Stimulated activated memory B cell treated with anti-CD40 and anti-IgM and Interleukin-4, amounts not matched to agents 10 μg/mL and 1 μg/mL and 100 μg/mL, for 72 hours (primary cell): ENCODE data around the gene TOGARAM2.
A peak's percentile ranks its signal among the peaks of the same experiment; 100 is the strongest.
"Not testable (repeated sequence)": the region's sequence is repeated elsewhere in the genome, so short reads cannot be mapped to it uniquely, and the experiment has no call there.

ENCODE experiments used
- ATAC-seq: fragments of 150-1000 bp; cut with Tn5 transposase; 2 replicates; pipeline ENCODE4 v1.10.0; 2021
- H3K27ac Mint-ChIP-seq: one replicate; pipeline ENCODE4 v1.8.0; 2022; ENCODE audit warnings: mild to moderate bottlenecking, mixed read lengths
- H3K27me3 Mint-ChIP-seq: one replicate; pipeline ENCODE4 v1.8.0; 2022; ENCODE audit warnings: mixed read lengths
- H3K36me3 Mint-ChIP-seq: one replicate; pipeline ENCODE4 v1.8.0; 2022; ENCODE audit warnings: mixed read lengths
- H3K4me1 Mint-ChIP-seq: one replicate; pipeline ENCODE4 v1.8.0; 2022; ENCODE audit warnings: mixed read lengths
- H3K4me3 Mint-ChIP-seq: one replicate; pipeline ENCODE4 v1.8.0; 2022; ENCODE audit warnings: mild to moderate bottlenecking, moderate library complexity, mixed read lengths
- H3K9me3 Mint-ChIP-seq: one replicate; pipeline ENCODE4 v1.8.0; 2022; ENCODE audit warnings: mixed read lengths

Gene TOGARAM2

GRCh38 chr2:29074411-29074810 is 93.3 kb downstream of the TOGARAM2 start, which contains the start of gene PCARE:
Gene PCARE (minus strand): TSS chr2:29074523. CDS start chr2:29074261, 262 bp downstream.
- Mint-ChIP-seq H3K36me3 (no peaks in the 10 kb centered on the region), H3K9me3 (peaks cover 5% of the 10 kb centered on the region), H3K27ac (no peak within 1 kb of the TSS), H3K27me3 (no peaks in the 10 kb centered on the region), H3K4me1 (peaks cover 10% of the 10 kb centered on the region), H3K4me3 (no peak within 1 kb of the TSS)
- ATAC-seq, result no peak

- H3K9me3 Mint-ChIP-seq, result peaks cover 8% of the 10 kb centered on the region
- H3K4me1 Mint-ChIP-seq, result peaks cover 10% of the 10 kb centered on the region
- no peak overlapping the region for H3K27ac Mint-ChIP-seq
- no peaks in the 10 kb centered on the region for H3K36me3 Mint-ChIP-seq
- H3K27me3 Mint-ChIP-seq, result no peaks in the 10 kb centered on the region
- ATAC-seq, result no peak
- no peak overlapping the region for H3K4me3 Mint-ChIP-seq
These were observed 95.0 kb downstream of the TOGARAM2 start for GRCh38 chr2:29075894-29076705.

- Mint-ChIP-seq H3K4me3 (no peak overlapping the region), H3K9me3 (peaks cover 8% of the 10 kb centered on the region), H3K27me3 (no peaks in the 10 kb centered on the region), H3K27ac (no peak overlapping the region), H3K4me1 (no peaks in the 10 kb centered on the region), H3K36me3 (no peaks in the 10 kb centered on the region)
- ATAC-seq, result no peak
These were observed 98.8 kb downstream of the TOGARAM2 start for GRCh38 chr2:29079887-29080286.

GRCh38 chr2:29080886-29081743 is 100.0 kb downstream of the TOGARAM2 start:
- Mint-ChIP-seq H3K36me3 (no peaks in the 10 kb centered on the region), H3K27ac (no peak overlapping the region), H3K27me3 (no peaks in the 10 kb centered on the region), H3K4me3 (no peak overlapping the region), H3K9me3 (peaks cover 8% of the 10 kb centered on the region), H3K4me1 (no peaks in the 10 kb centered on the region)
- ATAC-seq, result no peak

- peaks cover 3% of the 10 kb centered on the region for H3K9me3 Mint-ChIP-seq
- peak; percentile 27 for ATAC-seq
- no peak overlapping the region for H3K4me3 Mint-ChIP-seq
- H3K27ac Mint-ChIP-seq, result no peak overlapping the region
- H3K27me3 Mint-ChIP-seq, result no peaks in the 10 kb centered on the region
- H3K4me1 Mint-ChIP-seq, result no peaks in the 10 kb centered on the region
- H3K36me3 Mint-ChIP-seq, result no peaks in the 10 kb centered on the region
These were observed 101.9 kb downstream of the TOGARAM2 start for GRCh38 chr2:29082804-29083495.

- H3K27me3 Mint-ChIP-seq, result no peaks in the 10 kb centered on the region
- no peak overlapping the region for H3K27ac Mint-ChIP-seq
- peaks cover 3% of the 10 kb centered on the region for H3K9me3 Mint-ChIP-seq
- H3K4me1 Mint-ChIP-seq, result no peaks in the 10 kb centered on the region
- ATAC-seq, result no peak
- no peak overlapping the region for H3K4me3 Mint-ChIP-seq
- H3K36me3 Mint-ChIP-seq, result no peaks in the 10 kb centered on the region
These were observed 103.5 kb downstream of the TOGARAM2 start for GRCh38 chr2:29084554-29084953.

- not testable (repeated sequence) for H3K27ac Mint-ChIP-seq, ATAC-seq, H3K9me3 Mint-ChIP-seq, H3K4me1 Mint-ChIP-seq, H3K36me3 Mint-ChIP-seq, H3K4me3 Mint-ChIP-seq
- H3K27me3 Mint-ChIP-seq, result peaks cover 16% of the 10 kb centered on the region
These were observed 109.2 kb downstream of the TOGARAM2 start for GRCh38 chr2:29090311-29090710.

GRCh38 chr2:29096969-29097368 is 115.9 kb downstream of the TOGARAM2 start:
- H3K27me3 Mint-ChIP-seq, result peaks cover 1% of the 10 kb centered on the region
- H3K27ac Mint-ChIP-seq, result no peak overlapping the region
- H3K4me3 Mint-ChIP-seq, result no peak overlapping the region
- no peaks in the 10 kb centered on the region for H3K4me1 Mint-ChIP-seq
- no peak for ATAC-seq
- H3K9me3 Mint-ChIP-seq, result no peaks in the 10 kb centered on the region
- H3K36me3 Mint-ChIP-seq, result no peaks in the 10 kb centered on the region

- H3K27ac Mint-ChIP-seq, result no peak overlapping the region
- no peaks in the 10 kb centered on the region for H3K27me3 Mint-ChIP-seq
- ATAC-seq, result no peak
- no peaks in the 10 kb centered on the region for H3K9me3 Mint-ChIP-seq
- H3K36me3 Mint-ChIP-seq, result no peaks in the 10 kb centered on the region
- H3K4me3 Mint-ChIP-seq, result no peak overlapping the region
- H3K4me1 Mint-ChIP-seq, result no peaks in the 10 kb centered on the region
These were observed 116.5 kb downstream of the TOGARAM2 start for GRCh38 chr2:29097569-29097968.

GRCh38 chr2:29100564-29100963 is 119.5 kb downstream of the TOGARAM2 start:
- Mint-ChIP-seq H3K9me3 (no peaks in the 10 kb centered on the region), H3K4me1 (no peaks in the 10 kb centered on the region), H3K27me3 (no peaks in the 10 kb centered on the region), H3K4me3 (no peak overlapping the region), H3K27ac (no peak overlapping the region), H3K36me3 (no peaks in the 10 kb centered on the region)
- ATAC-seq, result no peak
